Heart right ventricle (tissue), 16 donors: Measurements from ENCODE around the gene PRG3. TPM values are rescaled to one million over a fixed set of nuclear protein-coding genes. Genes with fewer than 3 reads are reported as not detected.
A peak's percentile ranks its signal among the peaks of the same experiment; 100 is the strongest.

ENCODE experiments used
- ATAC-seq, 8 donors: fragments of 200-7000 bp; cut with Tn5 transposase; one replicate each; pipeline ENCODE4 v1.9.1; 2020; ENCODE audit warnings: mild to moderate bottlenecking in 8 of 8, moderate library complexity in 8 of 8, moderate number of reproducible peaks in 1 of 8
- DNase-seq, 2 donors: peaks; one replicate each; pipeline ENCODE4 v3.0.0-alpha.2; 2020
- H3K27ac ChIP-seq, 10 donors: fragments of 200-600 bp; sonication (generic) in 2 of 10; one replicate each; pipeline versions ENCODE4 v1.5.0 to v1.8.0; 2020 to 2022; ENCODE audit warnings: mild to moderate bottlenecking in 3 of 10
- H3K27me3 ChIP-seq, 7 donors: fragments of 200-600 bp; one replicate each; pipeline ENCODE4 v1.8.0; 2021 to 2022; ENCODE audit warnings: mild to moderate bottlenecking in 2 of 7
- H3K36me3 ChIP-seq, 9 donors: fragments of 200-600 bp; sonication (generic) in 1 of 9; one replicate each; pipeline versions ENCODE4 v1.5.0 to v1.8.0; 2020 to 2022; ENCODE audit warnings: mild to moderate bottlenecking in 2 of 9
- H3K4me1 ChIP-seq, 9 donors: fragments of 200-600 bp; sonication (generic) in 1 of 9; one replicate each; pipeline versions ENCODE4 v1.5.0 to v1.8.0; 2020 to 2022; ENCODE audit warnings: mild to moderate bottlenecking in 4 of 9
- H3K4me3 ChIP-seq, 10 donors: fragments of 200-600 bp; sonication (generic) in 2 of 10; one replicate each; pipeline versions ENCODE4 v1.5.0 to v1.8.0; 2020 to 2022; ENCODE audit warnings: mild to moderate bottlenecking in 7 of 10, moderate library complexity in 2 of 10
- H3K9me3 ChIP-seq, 11 donors: fragments of 200-600 bp in 10 of 11; sonication (generic) in 2 of 11; one replicate each; pipeline versions ENCODE4 v1.5.0 to v1.8.0; 2013 to 2022; ENCODE audit warnings: mild to moderate bottlenecking in 2 of 11, control low read depth in 1 of 11, moderate library complexity in 1 of 11
- CTCF ChIP-seq, 9 donors: fragments of 200-600 bp; sonication (generic) in 2 of 9; IDR thresholded peaks; one replicate each; pipeline versions ENCODE4 v1.5.0 to v1.8.0; 2021 to 2022; ENCODE audit warnings: antibody characterized with exemption in 9 of 9, mild to moderate bottlenecking in 5 of 9, moderate library complexity in 1 of 9
- WGBS, 2 donors: extraction: QIAGEN DNeasy Blood & Tissue Kit; methylation state at CpG; one replicate each; pipeline ENCODE4 v1.1.7; 2013; ENCODE audit warnings: inconsistent platforms in 1 of 2; 5-methylcytosine and 5-hydroxymethylcytosine counted together
- intact Hi-C, 10 donors: fragments of 100-400 bp; cut with DNase I; formaldehyde crosslinking; loops; one replicate each; pipeline versions ENCODE4 v1.11.1 to v1.14.2; 2022
- polyA plus RNA-seq, 2 donors: library from polyadenylated mRNA; stranded (reverse); fragments of 200-250 nt; gene quantifications; one replicate each; pipeline ENCODE4 v1.2.3, GENCODE V29; 2013
- total RNA-seq, 10 donors: library from RNA; stranded (reverse); fragmentation: NEBNext Ultra II Directional in 3 of 10; extraction: Animal tissue kit (Norgen Biotek cat#: 25700) in 3 of 10; gene quantifications; one replicate each; pipeline versions ENCODE4 v1.2.1 to v1.2.4, GENCODE V29; 2021 to 2023
- donor health status: Arrhythmogenic right ventricular cardiomyopathy.
- donor health status: ischemic (EF 13 %, LVEDD 7.1; RV severe dilation, severe dysfunction).
- donor health status: healthy with polysubstance abuse.
- donor health status: DM: no; HTN: yes; CAD: no.
- donor health status: DM: no; HTN: no; CAD: no.
- donor health status: ischemic (EF 25% LVEDD 6.9; RV normal size, moderate dysfunction).
- donor health status: ischemic (EF 25% LVEDD 5.7; RV mildly dilated, moderate dysfunction).
- donor health status: healthy.
- donor health status: DM: yes; HTN: yes; CAD: no.
- donor health status: Ischemic cardiomyopathy.
- donor health status: ischemic (EF 35%, LVEDD 5.7; RV mildly dilated, moderate dysfunction).
- donor health status: nonischemic (EF 11% LVEDD 7.7; RV severe dilation, severe dysfunction).
- donor health status: DM: yes; HTN: yes; CAD: no.
- donor health status: PGD.
- donor health status: ischemic (EF 29% LVEDD 5.4; RV normal size, mild dysfunction).
- donor health status: nonischemic (EF 23%, LVEDD 6.1; RV moderate dilation, normal function).

PRG3 gene
- total and polyA plus RNA-seq, 12 donors: not detected

GRCh38 chr11:57360991-57361390 is 20.0 kb downstream of the PRG3 start:
- H3K27ac ChIP-seq: no peak overlapping the region
- intact Hi-C loops: no loop called here
- no peak overlapping the region for H3K4me3 ChIP-seq
- no peaks in the 10 kb centered on the region for H3K9me3 ChIP-seq
- no peaks in the 10 kb centered on the region for H3K36me3 ChIP-seq
- ATAC-seq (no peak), DNase-seq (no peak)
- 92 to 96% methylated on average over 8 of the region's 8 CpGs for WGBS, 2 donors
- TF ChIP-seq CTCF (IDR thresholded peaks at IDR 0.05): no peak
- no peaks in the 10 kb centered on the region for H3K27me3 ChIP-seq
- H3K4me1 ChIP-seq: peaks cover 0 to 26% (median 12%) of the 10 kb centered on the region in 9 donors

GRCh38 chr11:57359896-57360690 is 20.9 kb downstream of the PRG3 start:
- intact Hi-C loops: loop anchor here in 2 of 10 donors (5.0 to 10.0 kb wide), 2 partner anchors 47 to 95 kb away; no protein-coding TSS in a partner anchor
- no peak overlapping the region for H3K4me3 ChIP-seq
- WGBS, 2 donors: 91 to 93% methylated on average over 9 of the region's 9 CpGs
- peaks cover 0 to 26% (median 12%) of the 10 kb centered on the region in 9 donors for H3K4me1 ChIP-seq
- H3K9me3 ChIP-seq: no peaks in the 10 kb centered on the region
- DNase-seq (no peak), ATAC-seq (no peak)
- H3K36me3 ChIP-seq: no peaks in the 10 kb centered on the region
- TF ChIP-seq CTCF (IDR thresholded peaks at IDR 0.05): no peak
- H3K27me3 ChIP-seq: no peaks in the 10 kb centered on the region
- H3K27ac ChIP-seq: no peak overlapping the region

GRCh38 chr11:57359396-57359795 is 21.6 kb downstream of the PRG3 start:
- H3K27me3 ChIP-seq: no peaks in the 10 kb centered on the region
- no peaks in the 10 kb centered on the region for H3K9me3 ChIP-seq
- no peak overlapping the region for H3K4me3 ChIP-seq
- intact Hi-C loops: loop anchor here in 2 of 10 donors (5.0 to 10.0 kb wide), 2 partner anchors 48 to 95 kb away; no protein-coding TSS in a partner anchor
- DNase-seq (no peak), ATAC-seq (peak in 2 of 8 donors; percentile 8 to 9)
- H3K4me1 ChIP-seq: peaks cover 0 to 32% (median 12%) of the 10 kb centered on the region in 9 donors
- H3K36me3 ChIP-seq: no peaks in the 10 kb centered on the region
- TF ChIP-seq CTCF (IDR thresholded peaks at IDR 0.05): no peak
- H3K27ac ChIP-seq: peak overlapping the region in 2 of 10 donors; percentile 22 to 50
- 84 to 88% methylated on average over 5 of the region's 5 CpGs for WGBS, 2 donors

- DNase-seq: no peak
- H3K4me3 ChIP-seq: no peak overlapping the region
- intact Hi-C loops: loop anchor here in 2 of 10 donors (5.0 to 10.0 kb wide), 2 partner anchors 48 to 96 kb away; no protein-coding TSS in a partner anchor
- H3K9me3 ChIP-seq: no peaks in the 10 kb centered on the region
- peak overlapping the region in 2 of 10 donors; percentile 22 to 50 for H3K27ac ChIP-seq
- H3K27me3 ChIP-seq: no peaks in the 10 kb centered on the region
- 75 to 76% methylated on average over 9 of the region's 9 CpGs for WGBS, 2 donors
- peak in 4 of 8 donors; percentile 12 to 17 (median 16) for ATAC-seq
- peaks cover 0 to 36% (median 12%) of the 10 kb centered on the region in 9 donors for H3K4me1 ChIP-seq
- no peak for TF ChIP-seq CTCF (IDR thresholded peaks at IDR 0.05)
- no peaks in the 10 kb centered on the region for H3K36me3 ChIP-seq
Observed at GRCh38 chr11:57358991-57359390, 22.0 kb downstream of the PRG3 start.
